Cardiac muscle cell (in vitro differentiated cells and primary cell): ENCODE data around the gene PRKCB. TPM values are rescaled to one million over a fixed set of nuclear protein-coding genes. Genes with fewer than 3 reads are reported as not detected.

Source experiments
- DNase-seq, 2 donors: peaks; one replicate each; pipeline versions ENCODE4 v3.0.0 to v3.0.0-alpha.2; 2010 to 2017; ENCODE audit warnings: low read depth in 1 of 2, low spot score in 1 of 2
- H3K27ac ChIP-seq: fragments of 200-600 bp; sonication (generic); 2 replicates; pipeline ENCODE4 v1.5.1; 2016
- H3K27me3 ChIP-seq: fragments of 200-600 bp; sonication (generic); 2 replicates; pipeline ENCODE4 v1.6.0; 2016; ENCODE audit warnings: control low read depth
- H3K36me3 ChIP-seq: fragments of 200-600 bp; sonication (generic); 2 replicates; pipeline ENCODE4 v1.5.1; 2016; ENCODE audit warnings: control low read depth
- H3K4me1 ChIP-seq: fragments of 200-600 bp; sonication (generic); 2 replicates; pipeline ENCODE4 v1.8.1; 2017; ENCODE audit warnings: low read depth, mild to moderate bottlenecking, mixed run types
- H3K4me3 ChIP-seq: fragments of 200-600 bp; sonication (generic); 2 replicates; pipeline ENCODE4 v1.5.1; 2016; ENCODE audit warnings: mild to moderate bottlenecking
- H3K9me3 ChIP-seq: fragments of 200-600 bp; sonication (generic); 2 replicates; pipeline ENCODE4 v1.5.1; 2017; ENCODE audit warnings: low read depth, mild to moderate bottlenecking, control low read depth
- polyA plus RNA-seq: library from polyadenylated mRNA; unstranded; fragments of >200 nt; fragmentation: Nextera tagmentation; extraction: Ambion mirVana; gene quantifications from 2 replicates; pipeline ENCODE4 v1.2.1, GENCODE V29; 2016
- total RNA-seq: library from RNA; depleted of rRNA; stranded (reverse); fragments of >200 nt; gene quantifications from 2 replicates; pipeline ENCODE4 v1.2.3, GENCODE V29; 2016
- TF ChIP-seq, protein P1 (sequence below): IDR thresholded peaks from 2 replicates; pipeline ENCODE4 v1.5.1; 2012; ENCODE audit warnings: low read depth, mild to moderate bottlenecking, low read length

The PRKCB gene
- total and polyA plus RNA-seq, 2 experiments from 2014 or later = 0.66 to 1.5 TPM

DNA sequence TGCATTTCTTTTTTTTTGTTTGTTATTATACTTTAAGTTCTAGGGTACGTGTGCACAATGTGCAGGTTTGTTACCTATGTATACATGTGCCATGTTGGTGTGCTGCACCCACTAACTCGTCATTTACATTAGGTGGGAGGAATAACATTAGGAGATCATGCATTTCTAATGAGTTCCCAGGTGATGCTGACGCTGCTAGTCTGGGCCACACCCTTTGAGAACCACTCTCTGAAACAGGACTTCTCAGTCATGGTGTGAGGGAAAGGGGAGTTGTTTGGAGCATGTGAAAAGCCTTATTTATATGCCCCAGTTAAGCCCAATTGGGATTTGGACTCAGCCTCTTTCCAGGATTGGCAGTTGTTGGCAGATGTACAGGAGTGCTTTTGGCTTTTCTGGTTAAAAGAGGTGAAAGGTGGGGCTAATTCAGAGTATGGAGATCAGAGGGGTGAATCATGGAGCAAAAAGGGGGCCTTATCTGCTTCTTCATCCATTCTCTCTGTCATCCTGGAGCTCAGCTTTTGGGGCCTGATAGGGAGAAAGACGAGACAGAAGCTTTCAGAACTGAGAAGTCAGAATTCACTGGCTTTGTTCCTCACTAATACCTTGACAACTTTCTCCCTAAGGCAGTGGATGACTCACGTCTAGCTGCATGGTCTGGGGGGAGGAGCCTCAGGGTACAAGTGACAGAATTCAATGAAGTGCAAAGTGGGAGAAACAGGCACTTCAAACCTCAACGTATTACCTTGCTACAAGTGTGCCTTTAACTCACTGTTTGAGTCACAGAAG is 240.3 kb downstream of the PRKCB start:
- Histone ChIP-seq H3K36me3 (no peaks in the 10 kb centered on the region), H3K9me3 (no peaks in the 10 kb centered on the region), H3K4me3 (no peak overlapping the region), H3K27me3 (no peaks in the 10 kb centered on the region), H3K4me1 (peaks cover 4% of the 10 kb centered on the region), H3K27ac (no peak overlapping the region)
- peak in 1 of 2 donors; percentile 20 for DNase-seq
- TF ChIP-seq, protein P1, sequence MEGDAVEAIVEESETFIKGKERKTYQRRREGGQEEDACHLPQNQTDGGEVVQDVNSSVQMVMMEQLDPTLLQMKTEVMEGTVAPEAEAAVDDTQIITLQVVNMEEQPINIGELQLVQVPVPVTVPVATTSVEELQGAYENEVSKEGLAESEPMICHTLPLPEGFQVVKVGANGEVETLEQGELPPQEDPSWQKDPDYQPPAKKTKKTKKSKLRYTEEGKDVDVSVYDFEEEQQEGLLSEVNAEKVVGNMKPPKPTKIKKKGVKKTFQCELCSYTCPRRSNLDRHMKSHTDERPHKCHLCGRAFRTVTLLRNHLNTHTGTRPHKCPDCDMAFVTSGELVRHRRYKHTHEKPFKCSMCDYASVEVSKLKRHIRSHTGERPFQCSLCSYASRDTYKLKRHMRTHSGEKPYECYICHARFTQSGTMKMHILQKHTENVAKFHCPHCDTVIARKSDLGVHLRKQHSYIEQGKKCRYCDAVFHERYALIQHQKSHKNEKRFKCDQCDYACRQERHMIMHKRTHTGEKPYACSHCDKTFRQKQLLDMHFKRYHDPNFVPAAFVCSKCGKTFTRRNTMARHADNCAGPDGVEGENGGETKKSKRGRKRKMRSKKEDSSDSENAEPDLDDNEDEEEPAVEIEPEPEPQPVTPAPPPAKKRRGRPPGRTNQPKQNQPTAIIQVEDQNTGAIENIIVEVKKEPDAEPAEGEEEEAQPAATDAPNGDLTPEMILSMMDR = no peak

DNA sequence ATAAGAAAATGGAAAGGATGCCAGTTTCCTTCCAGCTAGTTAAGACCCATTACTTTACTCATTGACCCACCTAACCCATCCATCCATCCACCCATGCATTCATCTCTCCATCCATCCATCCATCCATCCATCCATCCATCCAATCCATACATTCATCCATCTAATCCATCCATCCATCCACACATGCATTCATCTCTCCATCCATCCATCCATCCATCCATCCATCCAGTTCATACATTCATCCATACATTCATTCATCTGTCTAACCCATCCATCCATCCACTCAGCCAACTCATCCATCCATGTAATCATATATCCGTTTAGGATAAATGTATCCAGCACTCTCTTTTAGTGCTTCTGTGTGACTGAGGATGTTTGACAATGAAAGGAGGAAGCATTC is 241.5 kb downstream of the PRKCB start:
- Histone ChIP-seq H3K27ac (no peak overlapping the region), H3K4me3 (no peak overlapping the region), H3K9me3 (no peaks in the 10 kb centered on the region), H3K36me3 (no peaks in the 10 kb centered on the region), H3K27me3 (no peaks in the 10 kb centered on the region), H3K4me1 (peaks cover 4% of the 10 kb centered on the region)
- no peak for DNase-seq
- TF ChIP-seq, protein P1 = no peak

DNA sequence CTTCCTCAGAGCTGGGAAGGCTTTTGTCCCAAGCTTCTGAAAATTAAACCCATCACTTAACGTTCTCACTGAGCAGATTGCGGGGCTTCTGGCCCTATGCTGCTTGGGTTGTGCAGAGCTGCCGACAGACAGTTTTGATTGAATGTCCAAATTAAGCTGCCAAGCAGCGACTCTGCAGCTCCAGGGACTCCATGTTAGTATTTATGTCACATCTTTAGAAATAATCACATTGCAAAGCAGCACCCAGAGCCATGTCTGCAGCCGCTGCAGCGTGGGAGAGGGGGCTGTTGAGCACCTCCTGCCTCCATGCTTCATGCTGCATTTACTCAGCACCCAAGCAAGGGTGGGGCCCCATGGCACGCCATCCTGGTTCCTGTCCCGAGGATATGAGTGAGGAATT is 242.2 kb downstream of the PRKCB start:
- Histone ChIP-seq H3K4me3 (no peak overlapping the region), H3K27ac (no peak overlapping the region), H3K36me3 (no peaks in the 10 kb centered on the region), H3K27me3 (no peaks in the 10 kb centered on the region), H3K9me3 (no peaks in the 10 kb centered on the region), H3K4me1 (peaks cover 4% of the 10 kb centered on the region)
- TF ChIP-seq, protein P1 = no peak
- no peak for DNase-seq

DNA sequence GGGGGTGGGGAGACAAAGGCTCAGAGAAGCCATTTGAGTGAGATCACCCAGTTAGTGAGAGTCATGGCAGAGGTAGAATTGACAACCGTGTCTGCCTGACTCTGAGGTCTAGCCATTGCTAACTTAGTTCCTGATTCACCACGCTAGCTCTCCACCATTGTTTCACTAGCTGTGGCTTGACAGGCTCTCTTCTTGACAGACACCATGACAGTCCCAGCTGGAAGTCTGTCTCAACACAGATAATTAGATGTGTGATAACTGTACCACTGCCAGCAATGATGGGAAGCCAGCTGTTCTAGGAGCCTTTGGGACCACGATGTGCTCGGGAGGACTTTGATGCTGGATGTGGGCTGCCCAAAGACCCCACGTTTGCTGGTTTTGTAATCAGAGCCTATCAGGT is 249.9 kb downstream of the PRKCB start:
- H3K9me3 ChIP-seq = no peaks in the 10 kb centered on the region
- TF ChIP-seq, protein P1 = no peak
- DNase-seq = no peak
- H3K36me3 ChIP-seq = no peaks in the 10 kb centered on the region
- H3K4me3 ChIP-seq = no peak overlapping the region
- peaks cover 6% of the 10 kb centered on the region for H3K4me1 ChIP-seq
- no peak overlapping the region for H3K27ac ChIP-seq
- no peaks in the 10 kb centered on the region for H3K27me3 ChIP-seq

DNA sequence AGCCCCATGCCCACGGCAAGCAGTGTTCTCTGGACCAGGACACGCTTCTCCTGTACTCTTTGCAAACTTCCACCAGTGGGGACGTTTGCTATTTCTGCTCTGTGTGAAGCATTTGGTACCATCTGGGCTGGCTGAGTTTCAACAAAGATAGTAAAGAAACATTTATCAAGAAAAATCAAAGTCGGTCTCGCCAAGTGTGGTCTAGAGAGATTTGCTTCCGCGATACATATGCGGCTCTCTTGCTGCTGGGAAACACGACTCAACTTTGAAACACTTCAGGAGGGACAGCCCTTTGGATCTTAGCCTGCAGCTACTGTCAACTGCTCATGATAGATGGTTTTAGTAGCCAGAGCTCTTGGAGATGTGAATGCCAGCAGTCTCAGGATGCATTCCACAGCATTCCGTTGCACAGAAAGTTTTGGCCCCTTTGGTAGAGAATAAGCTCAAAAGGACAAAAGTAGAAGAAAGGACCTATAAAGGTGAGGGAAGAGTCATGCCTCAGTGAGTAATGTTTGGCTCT is 252.2 kb downstream of the PRKCB start:
- no peak overlapping the region for H3K4me3 ChIP-seq
- H3K27ac ChIP-seq = no peak overlapping the region
- no peaks in the 10 kb centered on the region for H3K36me3 ChIP-seq
- DNase-seq = peak in 1 of 2 donors; percentile 43
- H3K4me1 ChIP-seq = peaks cover 6% of the 10 kb centered on the region
- no peaks in the 10 kb centered on the region for H3K27me3 ChIP-seq
- TF ChIP-seq, protein P1 = no peak
- H3K9me3 ChIP-seq = no peaks in the 10 kb centered on the region
